Nephron (organoid): ENCODE results near the gene PCNA.
"Not testable (repeated sequence)": the region's sequence is repeated elsewhere in the genome, so short reads cannot be mapped to it uniquely, and the experiment has no call there.

ENCODE experiments used
- H3K27ac Mint-ChIP-seq, 3 experiments: 2 replicates each; pipeline ENCODE4 v1.8.0; 2020; ENCODE audit warnings: mixed read lengths in 3 of 3, mild to moderate bottlenecking in 2 of 3, moderate library complexity in 1 of 3
- H3K27me3 Mint-ChIP-seq: 2 replicates; pipeline ENCODE4 v1.8.0; 2021; ENCODE audit warnings: low read depth, mild to moderate bottlenecking, moderate library complexity, mixed read lengths
- H3K36me3 Mint-ChIP-seq: 2 replicates; pipeline ENCODE4 v1.8.0; 2020; ENCODE audit warnings: low read depth, mixed read lengths
- H3K4me1 Mint-ChIP-seq: 2 replicates; pipeline ENCODE4 v1.8.0; 2020; ENCODE audit warnings: mixed read lengths
- H3K4me3 Mint-ChIP-seq, 3 experiments: 2 replicates each; pipeline ENCODE4 v1.8.0; 2020; ENCODE audit warnings: mild to moderate bottlenecking in 3 of 3, mixed read lengths in 3 of 3, moderate library complexity in 2 of 3
- H3K9me3 Mint-ChIP-seq: 2 replicates; pipeline ENCODE4 v1.8.0; 2020; ENCODE audit warnings: mixed read lengths
- CTCF ChIP-seq, 3 experiments: fragments of 200-600 bp; sonication (generic); IDR thresholded peaks; one replicate each; pipeline ENCODE4 v1.5.0; 2021; ENCODE audit warnings: antibody characterized with exemption in 3 of 3; ENCODE audit not compliant: unreplicated experiment in 3 of 3

PCNA gene

GRCh38 chr20:5100684-5101347 is 18.9 kb downstream of the PCNA start:
- Mint-ChIP-seq H3K27me3 (no peaks in the 10 kb centered on the region), H3K36me3 (peaks cover 67% of the 10 kb centered on the region), H3K27ac (no peak overlapping the region), H3K9me3 (no peaks in the 10 kb centered on the region), H3K4me3 (no peak overlapping the region), H3K4me1 (no peaks in the 10 kb centered on the region)
- TF ChIP-seq CTCF (IDR thresholded peaks at IDR 0.05; ENCODE audit: unreplicated experiment in 3 of 3): peak; percentile 80 to 92 (median 89)

- not testable (repeated sequence) for H3K27ac Mint-ChIP-seq, H3K9me3 Mint-ChIP-seq, H3K4me1 Mint-ChIP-seq, H3K27me3 Mint-ChIP-seq, H3K4me3 Mint-ChIP-seq
- peaks cover 62% of the 10 kb centered on the region for H3K36me3 Mint-ChIP-seq
Observed at GRCh38 chr20:5099909-5100308, 19.8 kb downstream of the PCNA start.

GRCh38 chr20:5099009-5099408 is 20.7 kb downstream of the PCNA start:
- not testable (repeated sequence) for H3K27ac Mint-ChIP-seq, H3K4me1 Mint-ChIP-seq, H3K9me3 Mint-ChIP-seq, H3K4me3 Mint-ChIP-seq, H3K27me3 Mint-ChIP-seq
- peaks cover 53% of the 10 kb centered on the region for H3K36me3 Mint-ChIP-seq

GRCh38 chr20:5096463-5096862 is 23.3 kb downstream of the PCNA start:
- Mint-ChIP-seq H3K4me3 (no peak overlapping the region), H3K27me3 (no peaks in the 10 kb centered on the region), H3K9me3 (no peaks in the 10 kb centered on the region), H3K36me3 (peaks cover 38% of the 10 kb centered on the region), H3K4me1 (no peaks in the 10 kb centered on the region), H3K27ac (no peak overlapping the region)
- TF ChIP-seq CTCF (IDR thresholded peaks at IDR 0.05; ENCODE audit: unreplicated experiment in 3 of 3): no peak

GRCh38 chr20:5095931-5096330 is 23.8 kb downstream of the PCNA start:
- Mint-ChIP-seq H3K36me3 (peaks cover 38% of the 10 kb centered on the region), H3K4me1 (no peaks in the 10 kb centered on the region), H3K4me3 (no peak overlapping the region), H3K27ac (no peak overlapping the region), H3K9me3 (no peaks in the 10 kb centered on the region), H3K27me3 (no peaks in the 10 kb centered on the region)
- TF ChIP-seq CTCF (IDR thresholded peaks at IDR 0.05; ENCODE audit: unreplicated experiment in 3 of 3): no peak

GRCh38 chr20:5095454-5095853 is 24.3 kb downstream of the PCNA start:
- H3K9me3 Mint-ChIP-seq: no peaks in the 10 kb centered on the region
- H3K27me3 Mint-ChIP-seq: no peaks in the 10 kb centered on the region
- H3K36me3 Mint-ChIP-seq: peaks cover 34% of the 10 kb centered on the region
- H3K4me3 Mint-ChIP-seq: no peak overlapping the region
- no peak for TF ChIP-seq CTCF (IDR thresholded peaks at IDR 0.05; ENCODE audit: unreplicated experiment in 3 of 3)
- H3K4me1 Mint-ChIP-seq: no peaks in the 10 kb centered on the region
- no peak overlapping the region for H3K27ac Mint-ChIP-seq

- Mint-ChIP-seq H3K27me3 (no peaks in the 10 kb centered on the region), H3K4me3 (no peak overlapping the region), H3K4me1 (no peaks in the 10 kb centered on the region), H3K9me3 (no peaks in the 10 kb centered on the region), H3K36me3 (peaks cover 17% of the 10 kb centered on the region), H3K27ac (no peak overlapping the region)
- TF ChIP-seq CTCF (IDR thresholded peaks at IDR 0.05; ENCODE audit: unreplicated experiment in 3 of 3): no peak
Observed at GRCh38 chr20:5092765-5093339, 26.9 kb downstream of the PCNA start.
